ENCODE measurements around the gene MMP13.

DNA sequence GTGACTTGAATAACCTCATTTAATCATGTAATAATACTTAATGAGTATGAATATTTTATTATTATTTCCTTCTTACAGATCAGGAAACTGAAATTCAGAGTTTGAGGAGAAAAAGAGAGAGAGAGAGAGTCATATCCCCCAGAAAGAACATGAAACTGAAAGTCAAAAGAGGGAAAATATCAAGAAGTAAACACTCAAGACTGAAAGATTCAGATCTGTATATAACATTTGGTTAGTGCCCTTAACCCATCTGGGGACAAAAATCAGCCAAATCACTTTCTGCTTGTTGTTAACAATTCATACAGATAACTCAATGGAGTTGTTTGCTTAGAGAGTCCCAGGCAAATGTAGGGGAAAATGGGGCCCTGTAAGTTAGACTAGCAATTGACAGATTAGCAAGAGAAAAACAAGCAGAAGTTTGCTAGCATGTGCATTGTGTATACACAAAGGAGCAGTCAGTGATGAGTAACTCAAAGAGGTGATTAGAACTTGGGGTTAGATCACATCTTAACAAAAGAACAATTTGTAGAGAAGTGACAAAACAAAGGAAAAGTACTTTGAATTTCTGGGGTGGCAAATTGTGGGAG is 25.9 kb upstream of the MMP13 start:
- TF ChIP-seq, protein P1, sequence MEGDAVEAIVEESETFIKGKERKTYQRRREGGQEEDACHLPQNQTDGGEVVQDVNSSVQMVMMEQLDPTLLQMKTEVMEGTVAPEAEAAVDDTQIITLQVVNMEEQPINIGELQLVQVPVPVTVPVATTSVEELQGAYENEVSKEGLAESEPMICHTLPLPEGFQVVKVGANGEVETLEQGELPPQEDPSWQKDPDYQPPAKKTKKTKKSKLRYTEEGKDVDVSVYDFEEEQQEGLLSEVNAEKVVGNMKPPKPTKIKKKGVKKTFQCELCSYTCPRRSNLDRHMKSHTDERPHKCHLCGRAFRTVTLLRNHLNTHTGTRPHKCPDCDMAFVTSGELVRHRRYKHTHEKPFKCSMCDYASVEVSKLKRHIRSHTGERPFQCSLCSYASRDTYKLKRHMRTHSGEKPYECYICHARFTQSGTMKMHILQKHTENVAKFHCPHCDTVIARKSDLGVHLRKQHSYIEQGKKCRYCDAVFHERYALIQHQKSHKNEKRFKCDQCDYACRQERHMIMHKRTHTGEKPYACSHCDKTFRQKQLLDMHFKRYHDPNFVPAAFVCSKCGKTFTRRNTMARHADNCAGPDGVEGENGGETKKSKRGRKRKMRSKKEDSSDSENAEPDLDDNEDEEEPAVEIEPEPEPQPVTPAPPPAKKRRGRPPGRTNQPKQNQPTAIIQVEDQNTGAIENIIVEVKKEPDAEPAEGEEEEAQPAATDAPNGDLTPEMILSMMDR (IDR thresholded peaks at IDR 0.05; ENCODE audit: insufficient read depth, low read depth, low read length) = no peak
- TF ChIP-seq EZH2 (IDR thresholded peaks at IDR 0.05; ENCODE audit: insufficient read depth, low read length) = no peak

Data from astrocyte (in vitro differentiated cells and primary cell).